H1 (cell line): ENCODE results near the gene LRRC37B. TPM values are rescaled to one million over a fixed set of nuclear protein-coding genes. Genes with fewer than 3 reads are reported as not detected.

Experiments
- CTCF ChIA-PET: fragments of 300-600 bp; sonication (Branson Sonifier 250); formaldehyde crosslinking; loops from one replicate; lab custom pipeline; 2021; ENCODE audit not compliant: partially characterized antibody; lab: Charles Lee
- POLR2A ChIA-PET: fragments of 300-600 bp; sonication (Branson Sonifier 250); formaldehyde crosslinking; loops from one replicate; lab custom pipeline; 2021; ENCODE audit warnings: inconsistent platforms; ENCODE audit not compliant: partially characterized antibody; lab: Charles Lee
- DNase-seq, 2 experiments: peaks; one replicate each; pipeline versions ENCODE4 v3.0.0 to v3.0.0-alpha.2; 2010 to 2022; ENCODE audit warnings: low spot score in 2 of 2, low read depth in 1 of 2, mixed read lengths in 1 of 2
- FAIRE-seq: peaks from 2 replicates; lab custom pipeline; 2011; peaks lifted over from hg19 to GRCh38; lab: Jason Lieb, UNC
- H2AFZ ChIP-seq: 2 replicates; pipeline ENCODE4 v1.8.1; 2012; ENCODE audit warnings: low read length, inconsistent platforms
- H2AK5ac ChIP-seq: 2 replicates; pipeline ENCODE4 v1.6.1; 2013; ENCODE audit warnings: low read depth, low read length
- H2BK120ac ChIP-seq: replicated peaks from 2 replicates; pipeline ENCODE3; 2013; ENCODE audit warnings: low read depth, low read length, inconsistent platforms
- H2BK12ac ChIP-seq: 2 replicates; pipeline ENCODE4 v1.6.1; 2013; ENCODE audit warnings: low read depth, low read length
- H2BK15ac ChIP-seq: 2 replicates; pipeline ENCODE4 v1.6.1; 2013; ENCODE audit warnings: low read length
- H2BK20ac ChIP-seq: 2 replicates; pipeline ENCODE4 v1.6.1; 2013; ENCODE audit warnings: low read length
- H2BK5ac ChIP-seq: 2 replicates; pipeline ENCODE4 v1.6.1; 2013; ENCODE audit warnings: low read depth, low read length
- H3K14ac ChIP-seq: 2 replicates; pipeline ENCODE4 v1.6.1; 2013; ENCODE audit warnings: inconsistent platforms; ENCODE audit not compliant: insufficient read length
- H3K18ac ChIP-seq: 2 replicates; pipeline ENCODE4 v1.6.1; 2013; ENCODE audit warnings: low read length; ENCODE audit errors: extremely low read depth
- H3K23ac ChIP-seq: 2 replicates; pipeline ENCODE4 v1.6.1; 2013; ENCODE audit warnings: inconsistent platforms; ENCODE audit not compliant: insufficient read length
- H3K23me2 ChIP-seq: 2 replicates; pipeline ENCODE4 v1.6.1; 2013; ENCODE audit warnings: low read depth, low read length
- H3K27ac ChIP-seq: 2 replicates; pipeline ENCODE4 v1.6.1; 2011; ENCODE audit warnings: low read depth, low read length, inconsistent platforms
- H3K27me3 ChIP-seq, 4 experiments: replicated peaks in 1 of 4; 1 replicate in 1 of 4; 2 replicates in 3 of 4; pipeline versions ENCODE4 v1.6.1 to v1.8.1; 2011 to 2013; ENCODE audit warnings: low read length in 3 of 4, mild to moderate bottlenecking in 3 of 4, inconsistent platforms in 2 of 4, mixed read lengths in 2 of 4, moderate library complexity in 1 of 4; ENCODE audit not compliant: control insufficient read depth in 3 of 4, insufficient read depth in 3 of 4; ENCODE audit errors: extremely low read depth in 1 of 4
- H3K36me3 ChIP-seq, 4 experiments: 2 replicates each; pipeline versions ENCODE4 v1.6.1 to v1.8.1; 2011 to 2013; ENCODE audit warnings: mild to moderate bottlenecking in 4 of 4, low read length in 3 of 4, moderate library complexity in 2 of 4, control low read depth in 1 of 4, inconsistent platforms in 1 of 4; ENCODE audit not compliant: insufficient read depth in 4 of 4, control insufficient read depth in 2 of 4
- H3K4ac ChIP-seq: replicated peaks from 2 replicates; pipeline ENCODE3; 2013; ENCODE audit warnings: low read length, low read depth, mixed read lengths, inconsistent platforms; ENCODE audit not compliant: insufficient read length
- H3K4me1 ChIP-seq, 4 experiments: replicated peaks in 1 of 4; 1 replicate in 1 of 4; 2 replicates in 3 of 4; pipeline versions ENCODE4 v1.6.1 to v1.8.1; 2011 to 2013; ENCODE audit warnings: low read length in 3 of 4, inconsistent platforms in 2 of 4, mixed read lengths in 1 of 4; ENCODE audit not compliant: insufficient read depth in 4 of 4, control insufficient read depth in 3 of 4
- H3K4me2 ChIP-seq, 2 experiments: 2 replicates each; pipeline versions ENCODE4 v1.6.1 to v1.8.1; 2011 to 2013; ENCODE audit warnings: low read depth in 2 of 2, low read length in 2 of 2, control low read depth in 1 of 2, inconsistent platforms in 1 of 2, mild to moderate bottlenecking in 1 of 2; ENCODE audit not compliant: insufficient read depth in 1 of 2
- H3K4me3 ChIP-seq, 4 experiments: fragments of 200-600, 300-600 bp in 1 of 4; sonication (generic), shearing (Covaris generic), sonication (Bioruptor Twin) in 1 of 4; 2 replicates each; pipeline versions ENCODE4 v1.5.1 to v1.8.1; 2011 to 2016; ENCODE audit warnings: low read length in 4 of 4, low read depth in 3 of 4, control low read depth in 2 of 4, inconsistent platforms in 2 of 4, mild to moderate bottlenecking in 2 of 4, mixed read lengths in 1 of 4, moderate library complexity in 1 of 4; ENCODE audit not compliant: insufficient read depth in 2 of 4; ENCODE audit errors: extremely low read depth in 1 of 4
- H3K56ac ChIP-seq: replicated peaks from 2 replicates; pipeline ENCODE3; 2013; ENCODE audit warnings: low read depth, mild to moderate bottlenecking, mixed read lengths, low read length, inconsistent platforms; ENCODE audit not compliant: insufficient read length
- H3K79me1 ChIP-seq: 2 replicates; pipeline ENCODE4 v1.6.1; 2013; ENCODE audit warnings: low read depth, low read length, control low read depth
- H3K79me2 ChIP-seq, 2 experiments: 2 replicates each; pipeline versions ENCODE4 v1.6.1 to v1.8.1; 2012 to 2013; ENCODE audit warnings: low read length in 2 of 2, mild to moderate bottlenecking in 2 of 2, inconsistent platforms in 1 of 2; ENCODE audit not compliant: insufficient read depth in 2 of 2, control insufficient read depth in 1 of 2
- H3K9ac ChIP-seq, 4 experiments: replicated peaks in 1 of 4; 1 replicate in 1 of 4; 2 replicates in 3 of 4; pipeline versions ENCODE4 v1.6.1 to v1.8.1; 2011 to 2013; ENCODE audit warnings: low read depth in 3 of 4, low read length in 3 of 4, control low read depth in 2 of 4, mild to moderate bottlenecking in 2 of 4, moderate library complexity in 2 of 4, inconsistent platforms in 1 of 4; ENCODE audit errors: extremely low read depth in 1 of 4
- H3K9me3 ChIP-seq, 2 experiments: 2 replicates each; pipeline versions ENCODE4 v1.6.1 to v1.8.1; 2012 to 2013; ENCODE audit warnings: mild to moderate bottlenecking in 2 of 2, moderate library complexity in 2 of 2, control low read depth in 1 of 2, inconsistent platforms in 1 of 2, low read depth in 1 of 2, low read length in 1 of 2, mixed read lengths in 1 of 2; ENCODE audit not compliant: insufficient read depth in 2 of 2
- H4K20me1 ChIP-seq, 2 experiments: replicated peaks in 1 of 2; 2 replicates each; pipeline versions ENCODE3 to v1.8.1; 2011 to 2013; ENCODE audit warnings: inconsistent platforms in 2 of 2, low read length in 2 of 2, mild to moderate bottlenecking in 1 of 2; ENCODE audit not compliant: insufficient read depth in 2 of 2, control insufficient read depth in 1 of 2
- H4K5ac ChIP-seq: 2 replicates; pipeline ENCODE4 v1.6.1; 2013; ENCODE audit warnings: low read length, low read depth, mixed read lengths, inconsistent platforms; ENCODE audit not compliant: insufficient read length
- H4K8ac ChIP-seq: 2 replicates; pipeline ENCODE4 v1.8.0; 2013; ENCODE audit warnings: mild to moderate bottlenecking, moderate library complexity, low read length, inconsistent platforms; ENCODE audit not compliant: insufficient read depth; ENCODE audit errors: extremely low read depth
- H4K91ac ChIP-seq: replicated peaks from 2 replicates; pipeline ENCODE3; 2013; ENCODE audit warnings: low read length, mixed read lengths, inconsistent platforms; ENCODE audit not compliant: insufficient read length
- BACH1 ChIP-seq: IDR thresholded peaks from 2 replicates; pipeline ENCODE4 v1.6.1; 2012; ENCODE audit warnings: low read length, improper control_type of control experiment
- CTBP2 ChIP-seq: IDR thresholded peaks from 2 replicates; pipeline ENCODE4 v1.7.0; 2011; ENCODE audit warnings: borderline replicate concordance, mild to moderate bottlenecking, moderate library complexity, mixed read lengths, low read length; ENCODE audit not compliant: insufficient read depth, insufficient read length
- CTCF ChIP-seq, 3 experiments: IDR thresholded peaks; 1 replicate in 2 of 3; 2 replicates in 1 of 3; pipeline versions ENCODE4 v1.5.1 to v1.6.1; 2011; ENCODE audit warnings: low read length in 3 of 3, mild to moderate bottlenecking in 3 of 3, inconsistent platforms in 2 of 3, low read depth in 1 of 3, moderate library complexity in 1 of 3; ENCODE audit not compliant: insufficient read depth in 1 of 3; ENCODE audit errors: control extremely low read depth in 1 of 3
- HDAC2 ChIP-seq, 2 experiments: fragments of 300-600 bp in 1 of 2; sonication (generic) in 1 of 2; IDR thresholded peaks; 2 replicates each; pipeline ENCODE4 v1.6.1; 2011 to 2012; ENCODE audit warnings: low read depth in 2 of 2, low read length in 2 of 2, mild to moderate bottlenecking in 2 of 2, moderate library complexity in 2 of 2, borderline replicate concordance in 1 of 2, inconsistent platforms in 1 of 2
- NRF1 ChIP-seq: IDR thresholded peaks from 2 replicates; pipeline ENCODE4 v1.6.1; 2011; ENCODE audit warnings: mild to moderate bottlenecking, low read depth, low read length, improper control_type of control experiment
- PHF8 ChIP-seq: fragments of 200-600 bp; sonication (generic); conservative IDR thresholded peaks from 2 replicates; pipeline ENCODE4 v1.7.1; 2012; ENCODE audit warnings: low read depth, mild to moderate bottlenecking, inconsistent platforms, low read length, moderate library complexity
- RFX5 ChIP-seq: IDR thresholded peaks from 2 replicates; pipeline ENCODE4 v1.6.1; 2011; ENCODE audit warnings: low read depth, low read length, improper control_type of control experiment, borderline replicate concordance
- SIX5 ChIP-seq: IDR thresholded peaks from 2 replicates; pipeline ENCODE4 v1.6.1; 2011; ENCODE audit warnings: mild to moderate bottlenecking, low read depth, low read length
- USF2 ChIP-seq: IDR thresholded peaks from 2 replicates; pipeline ENCODE4 v1.6.1; 2011; ENCODE audit warnings: low read length, improper control_type of control experiment
- YY1 ChIP-seq: IDR thresholded peaks from 2 replicates; pipeline ENCODE4 v1.6.1; 2011; ENCODE audit warnings: low read depth, mild to moderate bottlenecking, low read length
- WGBS, 2 experiments: shearing (Covaris generic) in 1 of 2; methylation state at CpG; one replicate each; pipeline versions ENCODE4 v1.1.6 to v1.1.7; 2013 to 2015; ENCODE audit warnings: low lambda C conversion rate in 2 of 2, mixed read lengths in 2 of 2, inconsistent platforms in 1 of 2, low coverage in 1 of 2, missing lambda C conversion rate in 1 of 2; ENCODE audit not compliant: insufficient replicate concordance in 2 of 2, insufficient coverage in 1 of 2, insufficient read length in 1 of 2; ENCODE audit errors: extremely low coverage in 1 of 2, missing lambda C conversion rate in 1 of 2; 5-methylcytosine and 5-hydroxymethylcytosine counted together
- polyA plus RNA-seq, 7 experiments: library from polyadenylated mRNA; depleted of rRNA in 3 of 7; stranded (reverse) in 5 of 7; unstranded in 2 of 7; fragments of >200 nt in 5 of 7; fragments of 200-250 nt in 2 of 7; gene quantifications; 1 replicate in 5 of 7; 2 replicates in 1 of 7; 4 replicates in 1 of 7; pipeline versions ENCODE4 v1.2.1 to v1.2.3, GENCODE V29; 2011 to 2013; ENCODE audit warnings: missing spikeins in 2 of 7, mixed read lengths in 2 of 7
- total RNA-seq: library from RNA; stranded (reverse); fragmentation: NEBNext Ultra II Directional; extraction: Animal tissue kit (Norgen Biotek cat#: 25700); gene quantifications from 2 replicates; pipeline ENCODE4 v1.2.1, GENCODE V29; 2021

LRRC37B gene
- total and polyA plus RNA-seq, 2 of the 8 experiments (the other 6 are each of a cell fraction or from before 2014, with no cell fraction given) = 16.0 to 19.0 TPM

GRCh38 chr17:32009262-32009542 lies 2.0 kb downstream of the LRRC37B start:
- no peak for TF ChIP-seq RFX5
- TF ChIP-seq HDAC2 (IDR thresholded peaks at IDR 0.05; ENCODE audit: borderline replicate concordance in 1 of 2, low read depth in 2 of 2, low read length in 2 of 2) = no peak
- TF ChIP-seq PHF8 = no peak
- TF ChIP-seq CTCF (IDR thresholded peaks at IDR 0.05; ENCODE audit: control extremely low read depth in 1 of 3, insufficient read depth in 1 of 3, low read depth in 1 of 3, low read length in 3 of 3) = no peak
- no peak for TF ChIP-seq USF2
- TF ChIP-seq SIX5 = no peak
- TF ChIP-seq NRF1 = no peak
- TF ChIP-seq CTBP2 = no peak
- TF ChIP-seq YY1 = no peak
- no peak for TF ChIP-seq BACH1
- no peak overlapping the region for H4K5ac ChIP-seq

More at GRCh38 chr17:32009262-32009542, 2.0 kb downstream of the LRRC37B start:
- Histone ChIP-seq H3K18ac (no peak overlapping the region), H3K56ac (no peak overlapping the region), H2BK120ac (no peak overlapping the region), H2AK5ac (no peak overlapping the region), H3K27me3 (peaks cover 0 to 4% (median 1%) of the 10 kb centered on the region in 4 experiments; a peak in 3 of 7 replicates), H3K4me2 (peak overlapping the region in 1 of 2 experiments; percentile 70; a peak in 1 of 4 replicates), H2BK20ac (no peak overlapping the region), H2AFZ (no peak overlapping the region), H3K27ac (no peak overlapping the region), H3K23ac (no peak overlapping the region), H4K20me1 (no peaks in the 10 kb centered on the region), H3K36me3 (no peaks in the 10 kb centered on the region), H3K9me3 (no peaks in the 10 kb centered on the region), H3K4me1 (no peaks in the 10 kb centered on the region), H3K14ac (no peak overlapping the region), H3K79me2 (peaks cover 0 to 64% of the 10 kb centered on the region in 2 experiments; a peak in 2 of 4 replicates), H2BK12ac (no peak overlapping the region), H3K79me1 (no peaks in the 10 kb centered on the region; the same call in 1 of the 2 replicates), H3K4ac (no peak overlapping the region), H2BK15ac (no peak overlapping the region), H3K9ac (no peak overlapping the region), H4K91ac (no peak overlapping the region), H3K23me2 (peaks cover 3% of the 10 kb centered on the region; the same call in 1 of the 2 replicates), H2BK5ac (no peak overlapping the region), H3K4me3 (peak overlapping the region in 1 of 4 experiments; percentile 83; a peak in 2 of 8 replicates), H4K8ac (no peak overlapping the region)
- ChIA-PET POLR2A (interaction anchor here (0.6 to 0.7 kb wide), 2 partner anchors 10 to 26 kb away, joined by 3 read pairs; no protein-coding TSS in a partner anchor), CTCF (interaction anchor here (0.7 to 0.9 kb wide), 2 partner anchors 129 to 133 kb away, joined by 3 read pairs; no protein-coding TSS in a partner anchor)
- FAIRE-seq (no peak), DNase-seq (no peak)
- 94% methylated on average over 2 of the region's 2 CpGs; no CpG with 5 or more reads in 1 of the 2 experiments for WGBS, 2 experiments
